Measurements from ENCODE around the gene CERK.

DNA sequence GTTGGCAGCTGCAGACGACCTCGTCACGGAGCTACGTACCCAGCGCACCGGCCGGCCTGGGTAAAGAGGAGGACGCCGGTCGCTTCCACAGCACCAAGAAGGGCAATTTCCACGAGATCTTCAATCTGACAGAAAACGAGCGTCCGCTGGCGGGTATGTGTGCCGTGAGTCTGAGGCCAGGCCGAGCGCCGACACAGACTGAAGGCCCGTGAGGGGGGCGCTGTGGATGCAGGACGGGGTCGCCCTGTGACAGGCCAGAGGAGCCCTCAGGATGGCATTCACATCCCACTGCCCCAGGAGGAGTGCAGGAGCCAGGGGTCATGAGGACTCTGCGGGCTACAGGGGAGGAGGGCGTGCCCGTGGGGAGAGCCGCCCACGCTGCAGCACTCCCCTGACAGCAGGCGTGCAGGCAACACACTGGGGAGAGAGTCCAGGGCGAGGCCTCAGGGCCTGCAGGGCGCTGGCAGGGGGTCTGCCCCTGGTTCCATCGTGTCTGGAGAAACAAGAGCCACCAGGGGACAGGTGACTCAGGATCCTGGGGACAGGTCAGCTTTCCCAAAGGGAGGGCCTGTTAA, 64.3 kb downstream of the CERK start:
- TF ChIP-seq, protein P1, sequence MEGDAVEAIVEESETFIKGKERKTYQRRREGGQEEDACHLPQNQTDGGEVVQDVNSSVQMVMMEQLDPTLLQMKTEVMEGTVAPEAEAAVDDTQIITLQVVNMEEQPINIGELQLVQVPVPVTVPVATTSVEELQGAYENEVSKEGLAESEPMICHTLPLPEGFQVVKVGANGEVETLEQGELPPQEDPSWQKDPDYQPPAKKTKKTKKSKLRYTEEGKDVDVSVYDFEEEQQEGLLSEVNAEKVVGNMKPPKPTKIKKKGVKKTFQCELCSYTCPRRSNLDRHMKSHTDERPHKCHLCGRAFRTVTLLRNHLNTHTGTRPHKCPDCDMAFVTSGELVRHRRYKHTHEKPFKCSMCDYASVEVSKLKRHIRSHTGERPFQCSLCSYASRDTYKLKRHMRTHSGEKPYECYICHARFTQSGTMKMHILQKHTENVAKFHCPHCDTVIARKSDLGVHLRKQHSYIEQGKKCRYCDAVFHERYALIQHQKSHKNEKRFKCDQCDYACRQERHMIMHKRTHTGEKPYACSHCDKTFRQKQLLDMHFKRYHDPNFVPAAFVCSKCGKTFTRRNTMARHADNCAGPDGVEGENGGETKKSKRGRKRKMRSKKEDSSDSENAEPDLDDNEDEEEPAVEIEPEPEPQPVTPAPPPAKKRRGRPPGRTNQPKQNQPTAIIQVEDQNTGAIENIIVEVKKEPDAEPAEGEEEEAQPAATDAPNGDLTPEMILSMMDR (IDR thresholded peaks at IDR 0.05), result no peak
- no peak for TF ChIP-seq POLR2AphosphoS5 (IDR thresholded peaks at IDR 0.05)
- TF ChIP-seq POLR2A (IDR thresholded peaks at IDR 0.05), result no peak
